NB4 (cell line): ENCODE data around the gene ATF5.
A peak's percentile ranks its signal among the peaks of the same experiment; 100 is the strongest.

Experiments used
- DNase-seq: peaks from one replicate; pipeline ENCODE4 v3.0.0; 2010; ENCODE audit warnings: low read depth
- H3K4me3 ChIP-seq: one replicate; pipeline ENCODE4 v1.5.1; 2011; ENCODE audit warnings: mild to moderate bottlenecking, low read depth, low read length, moderate library complexity
- CTCF ChIP-seq: IDR thresholded peaks from one replicate; pipeline ENCODE4 v1.5.1; 2012; ENCODE audit warnings: low read depth, low read length
- MAX ChIP-seq: IDR thresholded peaks from 2 replicates; pipeline ENCODE4 v1.6.1; 2011; ENCODE audit warnings: low read depth, low read length
- MYC ChIP-seq: IDR thresholded peaks from 2 replicates; pipeline ENCODE4 v1.6.1; 2011; ENCODE audit warnings: low read depth, low read length
- POLR2A ChIP-seq: IDR thresholded peaks from 2 replicates; pipeline ENCODE4 v1.6.1; 2011; ENCODE audit warnings: mild to moderate bottlenecking; ENCODE audit not compliant: insufficient read length; ENCODE audit errors: extremely low read depth

The ATF5 gene

GRCh38 chr19:49926515-49926914 is 2.5 kb upstream of the ATF5 start:
- H3K4me3 ChIP-seq = no peak overlapping the region
- TF ChIP-seq MAX = no peak
- no peak for TF ChIP-seq CTCF
- TF ChIP-seq POLR2A = no peak
- no peak for TF ChIP-seq MYC
- no peak for DNase-seq

GRCh38 chr19:49927526-49928264 is 1.3 kb upstream of the ATF5 start:
- no peak for TF ChIP-seq POLR2A
- no peak for TF ChIP-seq MYC
- TF ChIP-seq MAX = no peak
- H3K4me3 ChIP-seq = peak overlapping the region; percentile 79
- no peak for DNase-seq

GRCh38 chr19:49929611-49930482 is 842 bp downstream of the ATF5 start:
- peak overlapping the region; percentile 79 for H3K4me3 ChIP-seq
- TF ChIP-seq MYC (peak; percentile 98), POLR2A (peak; percentile 94), MAX (peak; percentile 94), CTCF (no peak)
- DNase-seq = peak; percentile 95

- H3K4me3 ChIP-seq = no peak overlapping the region
- no peak for DNase-seq
- TF ChIP-seq CTCF (no peak), POLR2A (no peak), MYC (no peak)
These were observed 1.5 kb downstream of the ATF5 start for GRCh38 chr19:49930483-49931011.

- no peak overlapping the region for H3K4me3 ChIP-seq
- DNase-seq = no peak
These were observed 2.5 kb downstream of the ATF5 start for GRCh38 chr19:49931293-49932040.

More at GRCh38 chr19:49931293-49932040, 2.5 kb downstream of the ATF5 start:
- TF ChIP-seq CTCF (no peak), MAX (no peak), MYC (no peak), POLR2A (no peak)
